Measurements from ENCODE around the gene RABGAP1L.

- TF ChIP-seq POLR2A (IDR thresholded peaks at IDR 0.05) (no peak), CTCF (IDR thresholded peaks at IDR 0.05) (no peak), POLR2AphosphoS5 (IDR thresholded peaks at IDR 0.05) (no peak)
Observed at GRCh38 chr1:174768949-174769348, 609.6 kb downstream of the RABGAP1L start.
